CMK (cell line): Measurements from ENCODE around the gene ECPAS.
"Not testable (repeated sequence)": the region's sequence is repeated elsewhere in the genome, so short reads cannot be mapped to it uniquely, and the experiment has no call there.

Source experiments
- DNase-seq: peaks from one replicate; pipeline ENCODE4 v3.0.0-alpha.2; 2010; ENCODE audit warnings: low read depth

Gene ECPAS

DNA sequence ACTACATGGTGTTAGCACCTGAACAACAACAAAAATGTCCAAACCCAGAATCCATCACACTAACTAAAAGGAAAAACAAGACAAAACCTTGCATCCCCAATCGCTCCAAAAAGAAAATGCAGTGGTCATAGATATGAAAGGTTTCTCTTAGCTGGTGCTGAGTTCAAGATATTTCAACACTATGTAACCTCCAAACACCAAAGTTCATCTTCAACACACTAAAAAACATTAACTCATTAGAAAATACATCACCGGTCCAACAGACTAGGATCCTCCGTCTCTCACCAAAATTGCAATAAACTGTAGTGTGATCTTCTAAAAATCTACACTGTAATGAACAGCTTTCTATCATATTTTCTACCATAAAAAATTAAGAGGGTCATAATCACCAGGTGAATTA, 60.8 kb downstream of the ECPAS start:
- no peak for DNase-seq

DNA sequence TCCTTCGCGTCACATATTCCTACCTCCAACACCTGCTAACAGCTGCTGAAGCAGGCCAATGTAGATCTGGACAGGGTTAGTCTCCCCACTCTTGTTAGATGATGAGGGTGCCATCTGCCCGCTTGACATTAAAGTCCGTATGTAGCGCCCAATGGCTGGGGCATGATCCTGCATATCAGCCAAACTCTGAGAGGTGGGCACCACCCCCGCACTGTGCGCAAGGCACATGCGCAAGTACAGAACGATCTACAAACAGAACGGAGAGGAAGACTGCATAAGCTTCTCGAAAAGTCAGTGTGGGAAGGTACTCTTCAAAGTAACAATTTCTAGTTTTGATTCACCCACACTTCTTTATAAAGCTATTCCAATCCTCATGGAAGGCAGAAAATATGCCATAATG, 69.8 kb downstream of the ECPAS start:
- DNase-seq = no peak

DNA sequence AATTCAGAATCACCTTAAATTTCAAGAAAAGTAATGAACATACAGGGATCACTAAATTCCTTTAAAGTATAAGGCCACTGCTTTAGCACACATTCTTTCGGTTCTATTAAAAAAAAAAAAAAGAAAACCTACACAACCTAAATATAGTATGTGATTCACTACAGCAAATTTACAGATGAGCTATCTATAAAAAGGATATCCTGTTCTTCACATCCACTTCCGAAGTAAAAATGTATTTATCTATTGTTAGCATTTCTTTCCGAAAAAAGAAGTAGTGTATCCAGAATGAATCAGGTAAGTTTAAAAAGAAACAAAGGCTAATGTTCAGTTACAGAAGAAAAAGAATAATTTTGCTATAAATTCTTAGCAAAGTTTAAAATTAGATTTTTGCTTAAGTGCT, 70.2 kb downstream of the ECPAS start:
- no peak for DNase-seq

DNA sequence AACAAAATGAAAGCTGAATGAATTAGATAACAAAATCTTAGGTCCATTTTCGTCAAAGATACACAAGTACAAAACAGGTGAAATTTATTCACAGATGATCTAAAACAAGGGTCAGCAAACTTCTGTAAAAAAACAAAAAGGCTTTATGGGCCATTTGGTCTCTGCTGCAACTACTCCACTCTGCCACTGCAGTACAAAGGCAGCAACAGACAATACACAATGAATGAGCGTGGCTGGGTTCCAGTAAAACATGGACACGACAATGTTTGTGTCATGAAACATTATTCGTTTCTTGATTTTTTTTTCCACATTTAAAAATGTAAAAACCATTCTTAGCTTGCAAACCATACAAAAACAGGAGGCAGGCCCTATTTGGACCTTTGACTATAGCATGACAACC, 71.9 kb downstream of the ECPAS start:
- DNase-seq = no peak

DNA sequence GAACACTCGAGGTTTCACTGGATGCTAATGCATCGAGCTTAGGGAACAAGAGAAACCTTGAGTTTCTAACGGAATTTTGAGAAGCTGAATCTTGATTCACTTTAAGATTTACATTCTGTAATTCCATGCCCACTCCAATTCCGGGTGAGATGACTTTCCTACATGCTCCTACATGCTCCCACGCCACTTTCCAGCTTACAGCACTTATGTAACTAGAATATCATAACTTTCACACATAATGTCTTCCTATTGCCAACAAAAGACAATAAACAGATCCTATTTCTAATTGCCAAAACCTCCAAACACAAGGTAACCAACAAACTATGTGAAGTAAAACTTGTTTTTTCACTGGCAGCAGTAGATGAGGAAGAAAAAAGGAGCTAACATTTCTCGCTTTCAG, 72.9 kb downstream of the ECPAS start:
- no peak for DNase-seq

DNA sequence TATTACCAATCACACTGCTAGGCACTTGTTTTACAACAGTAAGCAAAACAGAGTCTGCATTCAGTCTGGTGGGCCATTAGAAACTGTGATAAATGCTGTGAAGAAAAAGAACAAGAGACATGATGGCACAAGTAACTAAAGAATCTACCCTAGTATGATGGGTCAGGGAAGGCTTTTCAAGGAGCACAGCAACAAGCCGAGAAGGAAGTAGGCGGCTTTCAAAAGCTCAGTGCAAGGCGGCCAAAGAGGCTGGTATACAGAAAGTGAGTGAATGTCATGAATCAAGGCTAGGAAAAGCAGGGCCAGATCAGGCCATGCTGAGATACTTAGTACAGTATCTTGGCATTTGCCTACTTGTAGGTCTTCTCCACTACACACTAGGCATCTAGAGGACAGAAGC, 76.4 kb downstream of the ECPAS start:
- DNase-seq = no peak

DNA sequence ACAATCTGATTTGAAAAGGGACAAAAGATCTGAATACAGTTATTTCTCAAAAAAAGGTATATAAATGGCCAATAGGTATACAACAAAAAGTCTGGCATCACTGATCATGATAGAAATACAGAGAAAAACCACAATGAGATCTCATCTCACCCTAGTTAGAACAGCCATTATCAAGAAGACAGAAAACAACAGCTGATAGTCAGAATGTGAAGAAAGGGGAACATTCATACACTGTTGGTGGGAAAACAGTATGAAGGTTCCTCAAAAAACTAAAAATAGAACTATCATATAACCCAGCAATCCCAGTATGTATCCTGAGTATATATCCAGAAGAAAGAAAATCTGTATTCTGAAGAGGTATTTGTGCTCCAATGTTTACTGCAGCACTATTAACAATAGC, 78.5 kb downstream of the ECPAS start:
- no peak for DNase-seq

DNA sequence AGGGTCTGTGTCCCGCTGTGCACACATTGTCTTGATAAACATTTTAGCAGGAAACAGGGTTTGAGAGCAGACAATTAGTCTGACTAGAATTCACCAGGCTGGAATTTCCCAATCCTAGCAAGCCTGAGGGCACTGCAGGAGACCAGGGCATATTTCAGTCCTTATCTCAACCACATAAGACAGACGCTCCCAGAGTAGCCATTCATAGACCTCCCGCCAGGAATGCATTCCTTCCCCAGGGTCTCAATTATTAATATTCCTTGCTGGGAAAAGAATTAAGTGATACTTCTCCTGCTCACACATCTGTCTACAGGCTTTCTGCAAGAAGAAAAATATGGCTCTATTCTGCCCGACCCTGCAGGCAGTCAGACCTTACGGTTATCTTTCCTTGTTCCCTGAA, 82.7 kb downstream of the ECPAS start:
- DNase-seq = not testable (repeated sequence)

DNA sequence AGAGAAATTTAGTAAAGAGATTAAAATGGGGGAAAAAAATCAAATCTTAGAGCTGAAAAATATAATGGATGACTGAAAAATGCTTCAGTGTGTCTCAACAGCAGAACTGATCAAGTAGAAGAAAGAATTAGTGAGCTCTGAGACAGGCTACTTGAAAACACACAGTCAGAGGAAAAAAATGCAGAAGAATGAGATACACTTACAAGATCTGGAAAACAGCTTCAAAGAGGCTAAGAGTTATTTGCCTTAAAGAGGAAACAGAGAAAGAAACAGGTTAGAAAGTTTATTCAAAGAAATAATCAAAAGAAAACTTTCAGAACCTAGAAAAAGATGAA, 83.7 kb downstream of the ECPAS start:
- no peak for DNase-seq

DNA sequence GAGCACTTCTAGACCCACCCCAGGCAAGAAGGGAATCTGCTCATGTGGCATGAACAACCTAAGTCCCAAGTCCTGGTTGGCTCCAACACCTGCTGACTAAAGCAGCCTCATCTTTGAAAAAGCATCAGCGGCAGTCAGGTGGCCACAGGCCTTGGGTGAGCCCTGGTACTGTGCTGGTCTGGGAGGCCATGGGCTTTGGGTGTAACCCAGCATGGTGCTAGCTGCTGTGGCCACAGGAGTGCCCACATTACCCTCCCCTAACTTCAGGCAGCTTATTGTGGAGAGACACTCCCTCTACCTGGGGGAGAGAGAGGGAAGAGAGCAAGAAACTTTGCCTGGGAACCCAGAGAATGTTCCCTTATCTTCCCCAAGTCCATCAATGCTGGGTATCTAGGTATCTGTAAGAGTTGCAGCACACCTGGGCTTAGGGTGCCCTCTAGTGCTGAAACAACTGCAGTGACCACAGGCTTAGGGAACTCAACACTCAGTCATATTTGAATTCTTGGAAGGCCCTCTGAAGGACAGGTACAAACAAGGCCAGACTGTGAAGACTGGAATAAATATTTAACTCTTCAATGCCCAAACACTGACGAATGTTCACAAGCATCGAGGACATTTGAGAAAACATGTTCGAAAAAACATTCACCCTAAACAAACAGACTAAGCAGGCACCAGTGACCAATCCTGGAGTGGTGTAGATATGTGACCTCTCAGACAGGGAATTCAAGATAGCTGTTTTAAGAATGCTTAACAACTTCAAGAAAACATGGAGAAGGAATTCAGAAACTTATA, 84.2 kb downstream of the ECPAS start:
- DNase-seq = no peak

DNA sequence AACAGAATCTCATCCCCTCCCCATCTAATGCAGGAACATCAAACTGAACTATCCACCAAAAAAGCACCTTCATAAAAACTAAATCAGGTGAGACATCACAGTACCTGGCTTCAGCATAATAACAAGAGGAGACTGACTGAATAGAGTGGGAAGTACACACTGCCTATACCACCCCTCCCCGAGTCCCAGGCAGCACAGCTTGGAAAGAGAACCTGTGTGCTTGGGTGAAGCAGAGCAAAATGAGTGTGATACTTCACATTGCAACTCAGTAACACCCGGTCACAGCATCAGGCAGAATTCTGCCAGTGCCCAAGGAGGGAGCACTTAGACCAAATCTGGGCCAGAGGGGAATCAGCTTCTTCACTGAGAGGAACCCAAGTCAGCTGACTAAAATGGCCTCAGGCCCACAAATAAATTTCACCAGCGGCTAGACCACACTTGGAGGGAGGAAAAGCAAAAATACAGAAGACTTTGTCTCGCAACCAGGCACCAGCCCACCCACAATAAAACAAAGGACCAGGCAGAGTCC, 84.9 kb downstream of the ECPAS start:
- DNase-seq = no peak

DNA sequence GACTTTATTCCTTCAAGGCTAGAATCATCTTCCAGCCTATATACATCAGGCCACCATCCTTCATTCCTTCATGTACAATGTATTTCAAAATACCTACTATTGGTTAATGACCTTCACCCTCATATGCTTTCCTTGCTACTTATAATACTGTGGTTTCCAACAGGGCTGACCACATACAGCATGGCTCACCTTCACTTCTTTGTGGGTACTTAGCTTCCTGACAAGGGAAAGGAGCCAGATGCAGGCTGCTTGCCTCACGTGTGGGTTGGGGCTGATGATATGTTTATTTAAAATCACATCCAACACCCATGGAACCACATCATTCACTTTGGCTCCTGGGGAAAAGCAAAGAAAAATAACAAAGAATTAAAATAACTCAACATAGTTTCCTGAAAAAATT, 90.2 kb downstream of the ECPAS start:
- no peak for DNase-seq

DNA sequence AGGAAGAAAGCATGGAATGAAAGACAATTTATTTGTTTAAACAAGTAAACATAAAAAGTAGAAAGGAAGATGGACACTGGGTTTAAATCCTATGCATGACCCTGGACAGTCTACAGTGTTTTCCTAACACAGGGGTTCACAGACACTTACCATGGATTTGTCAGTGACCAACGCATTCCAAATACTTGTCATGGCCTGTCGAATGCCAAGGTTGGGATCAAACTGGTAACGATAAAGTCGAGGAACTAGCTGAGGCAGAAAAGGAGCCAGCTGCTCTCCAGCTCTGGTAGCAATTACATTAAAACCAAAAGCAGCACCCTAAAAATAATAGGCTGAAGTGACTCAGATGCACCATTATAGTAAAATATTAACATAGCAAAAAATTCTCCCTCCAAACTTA, 94.8 kb downstream of the ECPAS start:
- no peak for DNase-seq

DNA sequence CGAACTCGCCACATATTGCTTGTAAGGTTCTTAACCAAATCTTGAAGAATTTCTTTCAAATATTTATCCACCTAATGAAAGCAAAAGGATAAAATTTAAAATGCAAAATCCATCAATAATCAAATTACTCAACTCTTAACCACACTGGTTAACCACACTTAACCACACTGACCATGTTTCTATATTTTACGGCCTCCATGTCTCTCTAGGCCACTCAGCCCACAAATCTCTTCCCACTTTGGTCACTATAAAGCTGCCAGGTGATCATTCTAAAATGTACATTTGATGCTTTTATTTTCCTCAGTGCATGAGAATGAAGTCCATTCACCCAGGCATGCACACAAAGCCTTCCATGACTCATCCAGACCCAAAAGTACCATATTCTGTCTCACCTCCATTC, 97.8 kb downstream of the ECPAS start:
- DNase-seq = no peak

DNA sequence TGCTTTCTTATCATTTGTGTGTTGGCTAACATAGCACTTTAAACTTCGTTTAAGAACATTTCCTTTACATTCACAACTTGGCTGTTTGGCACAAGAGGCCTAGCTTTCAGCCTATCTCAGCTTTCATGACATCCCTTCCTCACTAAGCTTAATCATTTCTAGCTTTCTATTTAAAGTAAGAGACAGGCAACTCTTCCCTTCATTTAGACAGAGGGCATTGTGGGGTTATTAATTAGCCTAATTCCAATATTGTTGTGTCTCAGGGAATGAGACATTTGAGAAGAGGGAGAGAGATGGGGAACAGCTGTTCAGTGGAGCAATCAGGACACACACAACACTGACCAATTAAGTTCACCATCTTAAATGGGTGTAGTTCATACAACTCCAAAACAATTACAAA, 103.2 kb downstream of the ECPAS start:
- DNase-seq = no peak

DNA sequence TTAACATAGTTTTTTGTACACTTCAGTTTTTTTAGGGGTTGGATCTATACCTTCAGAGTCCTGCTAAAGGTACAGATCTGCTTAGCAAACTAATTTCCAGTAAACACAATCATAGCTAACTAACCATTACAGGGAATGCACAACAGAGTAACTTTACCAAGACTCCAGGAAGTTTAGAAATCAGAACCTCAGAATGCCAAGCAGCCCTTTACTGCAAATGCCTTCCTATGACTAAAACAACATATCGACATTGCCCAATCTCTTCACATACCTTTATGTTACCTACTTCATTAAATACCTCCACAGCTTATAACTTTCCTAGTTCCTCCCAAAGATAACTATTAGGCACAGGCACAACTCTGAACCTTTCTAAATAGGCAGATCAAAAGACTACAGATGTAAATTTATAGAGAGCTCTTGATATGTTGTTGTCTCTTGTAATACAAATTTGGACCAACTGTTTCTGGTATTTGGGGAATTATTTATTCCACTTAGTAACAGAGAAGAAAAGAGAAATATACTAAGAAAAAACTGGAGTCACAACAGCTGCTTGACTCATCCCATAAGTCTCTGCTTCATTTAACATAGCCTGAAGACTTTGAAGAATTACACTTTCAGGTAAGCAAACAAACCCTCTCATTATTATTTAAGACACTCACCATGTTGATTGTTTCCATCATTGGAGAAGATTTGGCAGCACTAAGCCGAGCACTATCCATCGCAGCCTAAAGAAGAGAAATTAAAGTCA, 108.2 kb downstream of the ECPAS start:
- DNase-seq = no peak

DNA sequence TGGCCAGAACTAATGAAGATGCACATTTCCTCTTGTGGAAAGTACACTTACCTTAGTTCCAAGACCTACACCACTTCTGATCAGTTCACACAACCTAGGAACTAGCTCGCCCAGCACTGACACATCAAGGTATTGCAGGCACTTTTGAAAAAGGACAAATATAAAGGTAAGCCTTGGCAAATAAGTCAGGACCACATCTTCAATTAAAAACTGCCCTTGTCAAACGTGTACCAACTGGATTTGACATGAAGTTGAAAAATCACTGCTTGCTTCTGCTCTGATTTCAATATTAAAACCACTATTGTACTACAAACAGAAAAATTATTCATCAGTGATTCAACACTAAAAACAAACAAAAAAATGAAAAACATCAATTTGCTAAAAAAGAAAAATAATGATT, 109.1 kb downstream of the ECPAS start:
- no peak for DNase-seq

DNA sequence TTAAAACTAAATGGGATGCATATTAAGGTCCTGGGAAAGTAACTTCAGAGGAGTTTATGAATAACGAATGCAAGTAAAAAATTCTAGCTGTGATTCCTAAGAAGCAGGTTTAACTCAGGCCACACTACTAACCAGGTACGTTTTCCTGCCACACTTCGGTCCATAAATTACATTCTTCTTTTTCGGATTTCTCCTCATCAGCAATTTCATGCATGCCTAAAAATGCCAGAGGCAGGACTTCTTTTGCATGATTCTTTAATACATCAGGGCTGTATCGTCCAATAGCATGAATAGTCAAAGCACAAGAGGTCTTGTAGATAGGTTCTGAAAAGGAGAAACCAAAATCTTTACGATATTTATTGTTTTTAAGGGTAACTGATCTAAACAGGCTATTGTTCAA, 111.9 kb downstream of the ECPAS start:
- DNase-seq = no peak

DNA sequence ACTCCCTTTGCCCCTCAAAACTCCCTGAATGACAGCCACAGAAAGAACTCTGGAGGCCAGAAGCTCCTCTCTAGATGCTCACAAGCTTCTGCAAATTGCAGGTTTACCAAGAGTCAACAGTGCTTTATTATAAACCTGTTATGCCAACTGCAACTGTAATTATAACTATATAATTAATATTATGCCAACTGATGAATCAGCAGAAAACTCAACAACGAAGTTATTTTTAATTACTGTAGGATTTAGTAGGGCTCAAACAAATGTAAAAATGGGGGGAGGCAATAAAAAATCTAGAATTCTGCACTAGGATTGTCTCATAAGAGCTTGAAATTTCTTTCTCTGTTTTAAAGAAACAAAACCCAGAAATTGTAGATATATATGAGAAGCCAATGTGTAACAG, 117.2 kb downstream of the ECPAS start:
- no peak for DNase-seq

DNA sequence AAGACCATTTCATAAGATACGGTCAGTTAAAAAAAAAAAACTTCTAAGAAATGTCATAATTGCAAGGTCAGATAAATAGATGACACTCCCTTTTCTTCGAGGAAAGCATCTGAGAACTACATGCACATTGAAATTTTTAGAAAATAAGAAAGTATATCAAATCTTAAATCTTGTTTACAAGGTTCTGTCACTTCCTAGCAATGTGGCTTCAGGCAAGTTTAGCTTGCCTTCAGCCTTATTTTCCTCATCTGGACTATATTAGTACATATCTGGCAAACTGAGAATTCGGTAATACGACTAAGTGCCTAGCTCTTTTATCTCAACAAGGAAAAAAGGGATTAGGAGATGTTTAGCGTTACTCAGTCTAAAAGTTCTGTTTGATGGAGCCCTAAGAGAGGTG, 121.7 kb downstream of the ECPAS start:
- DNase-seq = no peak

DNA sequence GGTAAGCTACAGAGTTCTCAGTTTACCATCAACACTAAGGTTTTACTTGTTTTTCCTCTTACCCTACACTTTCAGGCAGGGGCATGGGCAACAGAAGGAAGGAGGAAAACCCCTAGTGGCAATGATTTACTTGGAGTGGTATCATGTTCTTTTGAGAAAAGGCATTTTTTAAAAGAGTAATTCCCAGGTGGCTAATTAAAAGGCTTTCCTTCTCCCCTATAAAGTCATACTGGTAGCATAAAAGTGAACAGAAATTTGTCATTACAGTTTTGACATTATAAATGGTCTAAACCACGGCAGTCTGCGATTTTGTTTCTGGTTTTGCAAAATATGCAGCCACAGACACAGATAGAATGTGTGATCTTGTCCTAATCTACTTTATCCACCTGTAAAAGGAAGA, 123.3 kb downstream of the ECPAS start:
- no peak for DNase-seq

DNA sequence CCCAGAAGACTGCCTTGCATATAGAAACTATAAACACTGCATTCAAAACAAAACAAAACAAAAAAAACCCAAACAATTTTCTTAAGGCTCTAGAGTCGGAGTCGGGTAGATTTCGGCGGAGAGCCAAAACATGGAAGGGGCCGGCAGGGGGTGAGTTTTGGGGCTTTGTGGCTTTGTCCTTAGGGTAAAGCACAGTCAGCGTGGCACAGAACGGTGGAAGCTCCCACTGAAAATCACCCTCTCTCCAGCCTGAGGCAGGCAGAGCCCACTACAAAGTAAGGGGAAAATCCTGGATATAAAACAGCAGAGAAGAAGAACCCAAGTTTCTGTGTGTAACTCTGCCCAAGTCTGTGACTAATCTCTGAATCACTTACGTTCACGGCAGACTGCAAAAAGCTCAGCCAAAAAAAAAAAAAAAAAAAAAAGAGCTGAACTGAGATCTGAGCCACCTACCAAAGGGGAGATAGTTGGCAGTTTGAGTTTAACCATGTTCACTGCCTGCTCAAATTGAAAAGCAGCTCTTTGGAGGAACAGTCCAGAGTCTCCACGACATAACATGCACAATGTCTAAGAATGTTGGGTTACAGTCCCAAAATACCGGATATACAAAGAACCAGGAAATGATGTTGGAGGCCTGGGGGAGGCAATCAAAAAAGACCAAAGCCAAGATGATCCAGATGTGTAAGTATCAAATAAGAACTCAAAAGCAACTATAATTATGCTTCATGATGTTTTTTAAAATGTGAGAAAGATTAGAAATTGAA, 127.5 kb downstream of the ECPAS start:
- DNase-seq = no peak

DNA sequence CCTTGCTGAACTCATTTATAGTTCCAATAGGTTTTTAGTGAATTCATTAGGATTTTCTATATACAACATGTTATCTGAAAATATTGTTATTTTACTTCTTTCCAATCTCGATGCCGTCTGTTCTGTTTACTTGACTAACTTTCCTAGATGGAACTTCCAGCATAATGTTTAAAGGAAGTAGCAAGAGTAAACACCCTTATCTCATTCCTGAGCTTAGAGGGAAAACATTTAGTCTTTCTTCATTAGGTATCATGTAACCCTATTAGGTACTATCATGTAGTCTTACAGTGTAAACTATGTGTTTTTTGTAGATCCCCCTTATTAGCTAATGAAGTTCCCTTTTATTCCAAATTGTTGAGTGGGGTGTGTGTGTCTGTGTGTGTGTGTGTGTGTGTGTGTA, 131.6 kb downstream of the ECPAS start:
- no peak for DNase-seq
